Keratinocyte (primary cell): ENCODE data around the gene MC1R. TPM values are rescaled to one million over a fixed set of nuclear protein-coding genes. Genes with fewer than 3 reads are reported as not detected.
A peak's percentile ranks its signal among the peaks of the same experiment; 100 is the strongest.

Experiments
- DNase-seq: peaks from one replicate; pipeline ENCODE4 v3.0.0-alpha.2; 2011; ENCODE audit warnings: low read depth, missing footprints, low spot score
- FAIRE-seq: peaks from 2 replicates; lab custom pipeline; 2011; peaks lifted over from hg19 to GRCh38; lab: Jason Lieb, UNC
- H2AFZ ChIP-seq: 2 replicates; pipeline ENCODE4 v1.6.0; 2012; ENCODE audit warnings: low read length, control low read depth, inconsistent platforms; ENCODE audit not compliant: control insufficient read depth
- H3K27ac ChIP-seq: 2 replicates; pipeline ENCODE4 v1.5.1; 2011; ENCODE audit warnings: low read length; ENCODE audit not compliant: control insufficient read depth, insufficient read depth
- H3K27me3 ChIP-seq: 3 replicates; pipeline ENCODE4 v1.6.0; 2011; ENCODE audit warnings: low read length; ENCODE audit not compliant: control insufficient read depth, insufficient read depth; ENCODE audit errors: extremely low read depth
- H3K36me3 ChIP-seq, 2 experiments: 2 replicates in 1 of 2; 3 replicates in 1 of 2; pipeline ENCODE4 v1.5.1; 2011; ENCODE audit warnings: low read length in 2 of 2, mild to moderate bottlenecking in 1 of 2; ENCODE audit not compliant: control insufficient read depth in 2 of 2, insufficient read depth in 2 of 2; ENCODE audit errors: extremely low read depth in 1 of 2
- H3K4me1 ChIP-seq: 3 replicates; pipeline ENCODE4 v1.5.1; 2011; ENCODE audit warnings: low read length; ENCODE audit not compliant: control insufficient read depth, insufficient read depth; ENCODE audit errors: extremely low read depth
- H3K4me2 ChIP-seq: 3 replicates; pipeline ENCODE4 v1.6.0; 2011; ENCODE audit warnings: low read depth, low read length; ENCODE audit not compliant: control insufficient read depth, insufficient read depth; ENCODE audit errors: extremely low read depth
- H3K4me3 ChIP-seq, 3 experiments: fragments of 200-600 bp in 1 of 3; sonication (generic) in 1 of 3; 2 replicates in 2 of 3; 3 replicates in 1 of 3; pipeline ENCODE4 v1.5.1; 2011 to 2016; ENCODE audit warnings: low read length in 3 of 3, mild to moderate bottlenecking in 3 of 3, control low read depth in 2 of 3, inconsistent platforms in 1 of 3, low read depth in 1 of 3, mixed read lengths in 1 of 3, mixed run types in 1 of 3, moderate library complexity in 1 of 3; ENCODE audit not compliant: control insufficient read depth in 2 of 3, insufficient read depth in 2 of 3; ENCODE audit errors: extremely low read depth in 1 of 3
- H3K79me2 ChIP-seq: 2 replicates; pipeline ENCODE4 v1.6.0; 2012; ENCODE audit warnings: low read length; ENCODE audit not compliant: control insufficient read depth, insufficient read depth
- H3K9ac ChIP-seq: 3 replicates; pipeline ENCODE4 v1.6.0; 2011; ENCODE audit warnings: low read length; ENCODE audit not compliant: control insufficient read depth, insufficient read depth; ENCODE audit errors: extremely low read depth
- H3K9me1 ChIP-seq: 3 replicates; pipeline ENCODE4 v1.6.0; 2011; ENCODE audit warnings: low read length; ENCODE audit not compliant: control insufficient read depth, insufficient read depth; ENCODE audit errors: extremely low read depth
- H3K9me3 ChIP-seq: 2 replicates; pipeline ENCODE4 v1.5.1; 2012; ENCODE audit warnings: low read depth, low read length; ENCODE audit not compliant: control insufficient read depth
- H4K20me1 ChIP-seq: 3 replicates; pipeline ENCODE4 v1.6.0; 2011; ENCODE audit warnings: low read length; ENCODE audit not compliant: control insufficient read depth, insufficient read depth; ENCODE audit errors: extremely low read depth
- CTCF ChIP-seq, 3 experiments: IDR thresholded peaks in 1 of 3; conservative IDR thresholded peaks in 1 of 3; optimal IDR thresholded peaks in 1 of 3; 2 replicates in 2 of 3; 3 replicates in 1 of 3; pipeline versions ENCODE3 to v1.5.1; 2011; ENCODE audit warnings: low read length in 3 of 3, mild to moderate bottlenecking in 3 of 3, moderate library complexity in 2 of 3, control low read depth in 1 of 3, inconsistent platforms in 1 of 3; ENCODE audit not compliant: insufficient read depth in 2 of 3; ENCODE audit errors: extremely low read depth in 1 of 3
- EZH2 ChIP-seq: IDR thresholded peaks from one replicate; pipeline ENCODE4 v1.6.1; 2012; ENCODE audit warnings: inconsistent platforms, mild to moderate bottlenecking, low read length, moderate library complexity
- dilution Hi-C: fragments of 300-500 bp; cut with MboI; formaldehyde crosslinking; loops from one replicate; pipeline ENCODE4 v1.7.0; 2020; ENCODE audit warnings: low sequenced_read_pairs; ENCODE audit not compliant: extremely low pct_ligation_motif_present
- polyA plus RNA-seq, 5 experiments: library from polyadenylated mRNA; depleted of rRNA in 3 of 5; stranded (reverse) in 3 of 5; stranded (forward) in 1 of 5; unstranded in 1 of 5; fragments of >200 nt; gene quantifications; 1 replicate in 1 of 5; 2 replicates in 3 of 5; 3 replicates in 1 of 5; pipeline versions ENCODE4 v1.2.1 to v1.2.3, GENCODE V29; 2011 to 2012; ENCODE audit warnings: missing spikeins in 2 of 5, low read depth in 1 of 5, low replicate concordance in 1 of 5

The MC1R gene
- polyA plus RNA-seq, 1 donor (not counting 4 experiments of a cell fraction or from before 2014, with no cell fraction given), result 1.1 TPM

- FAIRE-seq (no peak), DNase-seq (no peak)
- TF ChIP-seq CTCF (optimal IDR thresholded peaks at IDR 0.05 in 1 of 3, IDR thresholded peaks at IDR 0.05 in 1 of 3, conservative IDR thresholded peaks at IDR 0.05 in 1 of 3; ENCODE audit: extremely low read depth in 1 of 3, insufficient read depth in 2 of 3, low read length in 3 of 3), result no peak
- TF ChIP-seq EZH2, result no peak
- Histone ChIP-seq H2AFZ (no peak overlapping the region), H3K4me3 (peak overlapping the region; percentile 56 to 81 (median 59)), H3K4me1 (peaks cover 5% of the 10 kb centered on the region), H3K9me1 (no peaks in the 10 kb centered on the region), H3K27ac (no peak overlapping the region), H3K79me2 (peaks cover 20% of the 10 kb centered on the region), H3K27me3 (peaks cover 5% of the 10 kb centered on the region), H3K9ac (no peak overlapping the region), H3K9me3 (no peaks in the 10 kb centered on the region), H3K36me3 (peaks cover 6% of the 10 kb centered on the region in 2 experiments), H3K4me2 (peak overlapping the region; percentile 67), H4K20me1 (no peaks in the 10 kb centered on the region)
- dilution Hi-C loops, result no loop called here
These were observed 31.1 kb downstream of the MC1R start for GRCh38 chr16:89949756-89950155.

GRCh38 chr16:89951509-89951908, 32.8 kb downstream of the MC1R start:
- H3K79me2 ChIP-seq, result peaks cover 20% of the 10 kb centered on the region
- dilution Hi-C loops, result no loop called here
- no peaks in the 10 kb centered on the region for H3K9me3 ChIP-seq
- H3K4me3 ChIP-seq, result no peak overlapping the region
- H4K20me1 ChIP-seq, result no peaks in the 10 kb centered on the region
- H3K9me1 ChIP-seq, result no peaks in the 10 kb centered on the region
- FAIRE-seq, result no peak
- H2AFZ ChIP-seq, result no peak overlapping the region
- no peak for DNase-seq
- peaks cover 10 to 15% of the 10 kb centered on the region in 2 experiments for H3K36me3 ChIP-seq
- no peak overlapping the region for H3K27ac ChIP-seq
- TF ChIP-seq CTCF (optimal IDR thresholded peaks at IDR 0.05 in 1 of 3, IDR thresholded peaks at IDR 0.05 in 1 of 3, conservative IDR thresholded peaks at IDR 0.05 in 1 of 3; ENCODE audit: extremely low read depth in 1 of 3, insufficient read depth in 2 of 3, low read length in 3 of 3), result no peak
- TF ChIP-seq EZH2, result no peak
- H3K9ac ChIP-seq, result no peak overlapping the region
- peaks cover 5% of the 10 kb centered on the region for H3K4me1 ChIP-seq
- H3K4me2 ChIP-seq, result no peak overlapping the region
- peaks cover 5% of the 10 kb centered on the region for H3K27me3 ChIP-seq
